ENCODE data around the gene MFRP. TPM values are rescaled to one million over a fixed set of nuclear protein-coding genes. Genes with fewer than 3 reads are reported as not detected.
A peak's percentile ranks its signal among the peaks of the same experiment; 100 is the strongest.

The MFRP gene
- total RNA-seq, 1 donor from 2014 or later = not detected

DNA sequence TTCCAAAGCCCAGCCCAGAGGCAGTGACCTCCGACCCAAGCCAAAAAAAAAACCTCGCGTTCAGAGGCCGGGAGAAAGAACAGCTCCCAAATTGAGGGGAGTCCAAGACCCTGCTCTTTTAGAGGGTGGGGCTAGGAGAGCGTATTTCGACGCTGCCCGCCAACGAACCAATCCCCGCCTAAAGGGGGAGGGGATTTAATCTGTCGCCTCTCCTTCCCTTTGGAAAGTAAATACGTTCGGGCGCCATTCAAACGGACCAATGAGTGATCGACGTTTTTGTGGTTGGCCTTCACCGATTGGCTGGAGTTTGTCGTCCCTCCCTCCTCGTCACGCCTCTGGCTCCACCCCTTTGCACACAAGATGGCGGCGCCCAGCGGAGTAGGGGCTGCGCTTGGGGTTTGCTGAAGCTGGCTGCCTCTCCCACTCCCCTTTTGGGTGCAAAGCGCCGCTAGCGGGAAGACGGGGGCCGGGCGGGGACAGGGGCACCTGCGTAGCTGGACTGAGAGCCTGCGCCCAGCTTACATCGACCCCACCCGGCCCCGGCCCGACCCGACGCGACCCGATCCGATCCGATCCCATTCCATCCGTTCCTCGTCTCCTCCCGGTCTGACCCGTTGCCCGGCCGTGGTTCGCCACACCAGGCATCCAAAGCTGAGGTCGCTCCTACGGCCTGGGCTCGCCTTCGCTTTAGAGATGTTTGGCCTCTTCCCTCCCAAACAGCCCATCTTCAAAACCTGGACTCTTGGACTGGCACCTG lies 12.2 kb downstream of the MFRP start, which contains the start of gene RNF26:
TSS of gene RNF26 (plus strand) at position 354 of the 757 bp plus-strand sequence. CDS start 596 bp downstream, outside the sequence.
- Mint-ChIP-seq H3K36me3 (peaks cover 5% of the 10 kb centered on the region), H3K27ac (peak within 1 kb of the TSS; percentile 100), H3K4me3 (peak within 1 kb of the TSS; percentile 99), H3K27me3 (ENCODE audit: low read depth) (peaks cover 12% of the 10 kb centered on the region), H3K9me3 (no peaks in the 10 kb centered on the region), H3K4me1 (peaks cover 44% of the 10 kb centered on the region)
- DNase-seq (ENCODE audit: low spot score in 2 of 2, unreplicated experiment in 2 of 2) = peak; percentile 88 to 93
- TF ChIP-seq, protein P1, sequence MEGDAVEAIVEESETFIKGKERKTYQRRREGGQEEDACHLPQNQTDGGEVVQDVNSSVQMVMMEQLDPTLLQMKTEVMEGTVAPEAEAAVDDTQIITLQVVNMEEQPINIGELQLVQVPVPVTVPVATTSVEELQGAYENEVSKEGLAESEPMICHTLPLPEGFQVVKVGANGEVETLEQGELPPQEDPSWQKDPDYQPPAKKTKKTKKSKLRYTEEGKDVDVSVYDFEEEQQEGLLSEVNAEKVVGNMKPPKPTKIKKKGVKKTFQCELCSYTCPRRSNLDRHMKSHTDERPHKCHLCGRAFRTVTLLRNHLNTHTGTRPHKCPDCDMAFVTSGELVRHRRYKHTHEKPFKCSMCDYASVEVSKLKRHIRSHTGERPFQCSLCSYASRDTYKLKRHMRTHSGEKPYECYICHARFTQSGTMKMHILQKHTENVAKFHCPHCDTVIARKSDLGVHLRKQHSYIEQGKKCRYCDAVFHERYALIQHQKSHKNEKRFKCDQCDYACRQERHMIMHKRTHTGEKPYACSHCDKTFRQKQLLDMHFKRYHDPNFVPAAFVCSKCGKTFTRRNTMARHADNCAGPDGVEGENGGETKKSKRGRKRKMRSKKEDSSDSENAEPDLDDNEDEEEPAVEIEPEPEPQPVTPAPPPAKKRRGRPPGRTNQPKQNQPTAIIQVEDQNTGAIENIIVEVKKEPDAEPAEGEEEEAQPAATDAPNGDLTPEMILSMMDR (IDR thresholded peaks at IDR 0.05; ENCODE audit: unreplicated experiment) = no peak

DNA sequence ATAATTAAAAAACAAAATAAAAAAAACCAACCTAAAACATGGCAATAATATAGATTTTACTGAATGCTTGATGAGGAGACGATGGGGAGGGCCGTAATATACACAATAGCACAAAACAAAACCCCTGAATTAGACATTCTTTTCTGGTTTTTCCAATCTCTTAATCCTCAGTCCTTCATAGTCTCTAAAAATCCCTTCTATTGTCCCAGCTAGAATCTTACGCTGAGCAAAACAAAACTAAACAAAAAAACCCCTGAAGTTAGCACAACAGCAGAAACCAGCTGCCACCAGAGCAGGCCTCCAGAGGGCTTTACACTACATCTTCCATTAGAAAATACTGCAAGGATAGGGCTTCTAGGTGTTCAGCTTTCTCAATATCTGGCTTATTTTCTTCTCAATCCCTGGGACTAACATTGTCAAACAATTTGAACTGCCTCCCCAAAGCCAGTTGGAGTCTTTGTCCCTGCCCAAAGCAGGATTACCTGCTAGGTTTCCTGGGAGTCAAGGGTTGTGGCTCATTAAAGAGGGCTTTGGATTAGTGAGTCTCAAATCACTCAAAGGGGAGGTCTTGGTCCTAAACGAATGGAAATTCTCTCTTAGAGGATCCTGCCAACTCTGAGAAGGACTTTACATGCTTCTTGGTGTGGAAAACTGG lies 14.3 kb downstream of the MFRP start:
- Mint-ChIP-seq H3K4me1 (peaks cover 23% of the 10 kb centered on the region), H3K27me3 (ENCODE audit: low read depth) (peaks cover 1% of the 10 kb centered on the region), H3K4me3 (no peak overlapping the region), H3K27ac (no peak overlapping the region), H3K36me3 (peaks cover 5% of the 10 kb centered on the region), H3K9me3 (no peaks in the 10 kb centered on the region)
- DNase-seq (ENCODE audit: low spot score in 2 of 2, unreplicated experiment in 2 of 2) = no peak
- TF ChIP-seq, protein P1 (IDR thresholded peaks at IDR 0.05; ENCODE audit: unreplicated experiment) = no peak

DNA sequence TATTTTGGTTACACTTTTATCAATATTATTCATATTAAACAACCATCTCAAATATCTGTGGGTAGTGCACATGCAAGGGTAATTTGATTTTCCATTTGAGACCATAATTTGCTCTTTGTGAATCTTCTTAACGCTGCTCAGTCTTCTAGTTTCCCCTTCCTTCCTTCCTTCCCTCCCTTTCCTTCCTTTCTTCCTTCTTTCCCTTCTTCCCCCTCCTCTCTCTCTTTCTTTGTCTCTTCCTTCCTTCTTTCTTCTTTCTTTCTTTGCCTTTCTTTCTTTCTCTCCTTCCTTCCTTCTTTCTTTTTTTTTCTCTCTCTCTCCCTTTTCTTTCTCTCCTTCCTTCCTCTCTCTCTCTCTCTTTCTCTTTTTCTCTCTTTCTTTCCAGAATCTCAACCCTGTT lies 16.3 kb downstream of the MFRP start:
- TF ChIP-seq, protein P1 (IDR thresholded peaks at IDR 0.05; ENCODE audit: unreplicated experiment) = no peak
- H3K27me3 Mint-ChIP-seq (ENCODE audit: low read depth) = peaks cover 1% of the 10 kb centered on the region
- no peak overlapping the region for H3K4me3 Mint-ChIP-seq
- DNase-seq (ENCODE audit: low spot score in 2 of 2, unreplicated experiment in 2 of 2) = no peak
- H3K4me1 Mint-ChIP-seq = peaks cover 8% of the 10 kb centered on the region
- no peaks in the 10 kb centered on the region for H3K9me3 Mint-ChIP-seq
- no peak overlapping the region for H3K27ac Mint-ChIP-seq
- no peaks in the 10 kb centered on the region for H3K36me3 Mint-ChIP-seq

DNA sequence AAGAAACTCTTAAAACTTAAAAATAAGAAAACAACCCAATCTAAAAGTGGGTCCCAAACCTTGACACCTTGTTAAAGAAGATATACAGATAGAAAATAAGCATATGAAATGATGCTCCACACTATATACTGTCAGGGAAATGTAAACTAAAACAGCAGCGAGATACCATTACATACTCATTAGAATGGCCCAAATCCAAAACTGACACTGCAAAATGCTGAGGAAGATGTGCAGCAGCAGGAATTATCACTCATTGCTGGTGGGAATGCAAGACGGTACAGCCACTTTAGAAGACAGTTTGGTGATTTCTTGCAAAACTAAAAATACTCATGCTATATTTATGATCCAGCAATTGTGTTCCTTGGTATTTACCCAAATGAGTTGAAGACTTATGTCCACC lies 17.2 kb downstream of the MFRP start:
- H3K9me3 Mint-ChIP-seq = no peaks in the 10 kb centered on the region
- DNase-seq (ENCODE audit: low spot score in 2 of 2, unreplicated experiment in 2 of 2) = no peak
- no peak overlapping the region for H3K27ac Mint-ChIP-seq
- H3K4me3 Mint-ChIP-seq = no peak overlapping the region
- H3K27me3 Mint-ChIP-seq (ENCODE audit: low read depth) = peaks cover 1% of the 10 kb centered on the region
- TF ChIP-seq, protein P1 (IDR thresholded peaks at IDR 0.05; ENCODE audit: unreplicated experiment) = no peak
- peaks cover 2% of the 10 kb centered on the region for H3K4me1 Mint-ChIP-seq
- no peaks in the 10 kb centered on the region for H3K36me3 Mint-ChIP-seq

DNA sequence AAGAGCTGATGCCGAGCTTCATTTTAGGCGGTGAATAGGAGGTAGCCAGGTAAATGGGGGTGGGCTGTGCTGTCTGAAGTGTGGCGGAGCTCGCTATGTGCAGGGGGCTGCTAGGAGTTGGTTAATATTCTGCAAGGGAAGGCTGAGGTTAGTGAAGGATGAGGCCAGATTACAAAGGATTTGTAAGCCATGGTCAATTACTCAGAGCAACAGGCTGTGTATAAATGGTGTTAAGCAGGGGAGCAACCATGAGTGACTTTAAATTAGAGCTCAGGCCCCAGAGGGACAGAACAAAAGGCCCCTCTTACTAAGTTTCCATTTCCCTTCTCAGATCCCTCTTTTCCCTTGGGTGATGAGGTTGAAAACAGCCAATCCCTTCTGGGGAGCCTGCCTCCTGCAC lies 22.3 kb downstream of the MFRP start:
- H3K27me3 Mint-ChIP-seq (ENCODE audit: low read depth) = no peaks in the 10 kb centered on the region
- peak overlapping the region; percentile 76 for H3K27ac Mint-ChIP-seq
- no peak overlapping the region for H3K4me3 Mint-ChIP-seq
- peaks cover 25% of the 10 kb centered on the region for H3K4me1 Mint-ChIP-seq
- TF ChIP-seq, protein P1 (IDR thresholded peaks at IDR 0.05; ENCODE audit: unreplicated experiment) = no peak
- H3K36me3 Mint-ChIP-seq = no peaks in the 10 kb centered on the region
- H3K9me3 Mint-ChIP-seq = no peaks in the 10 kb centered on the region
- no peak for DNase-seq (ENCODE audit: low spot score in 2 of 2, unreplicated experiment in 2 of 2)

Measured in mesothelial cell of epicardium (in vitro differentiated cells).